Measurements from ENCODE around the gene CMBL.

The CMBL gene

DNA sequence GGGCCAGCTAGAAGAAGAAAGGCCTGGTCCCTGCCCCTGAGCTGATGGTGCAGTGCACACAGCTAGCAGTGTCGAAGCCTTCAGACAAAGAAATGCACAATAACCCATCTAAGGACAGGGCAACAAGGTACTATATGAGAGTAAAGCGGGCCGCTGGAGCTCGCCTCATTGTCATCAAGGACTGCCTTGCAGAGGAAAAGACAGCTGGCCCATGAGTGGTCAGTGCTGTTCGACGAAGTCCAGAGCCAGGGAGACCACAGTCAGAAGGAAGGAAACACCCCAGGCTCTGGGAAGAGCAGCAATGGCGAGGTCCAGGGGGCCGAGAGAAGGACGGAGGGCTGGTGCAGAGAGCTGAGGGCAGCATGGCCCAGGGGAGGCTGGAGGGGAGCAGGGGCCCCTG lies 75.3 kb downstream of the CMBL start:
- no peak for TF ChIP-seq CEBPB (IDR thresholded peaks at IDR 0.05)

- TF ChIP-seq, protein P1, sequence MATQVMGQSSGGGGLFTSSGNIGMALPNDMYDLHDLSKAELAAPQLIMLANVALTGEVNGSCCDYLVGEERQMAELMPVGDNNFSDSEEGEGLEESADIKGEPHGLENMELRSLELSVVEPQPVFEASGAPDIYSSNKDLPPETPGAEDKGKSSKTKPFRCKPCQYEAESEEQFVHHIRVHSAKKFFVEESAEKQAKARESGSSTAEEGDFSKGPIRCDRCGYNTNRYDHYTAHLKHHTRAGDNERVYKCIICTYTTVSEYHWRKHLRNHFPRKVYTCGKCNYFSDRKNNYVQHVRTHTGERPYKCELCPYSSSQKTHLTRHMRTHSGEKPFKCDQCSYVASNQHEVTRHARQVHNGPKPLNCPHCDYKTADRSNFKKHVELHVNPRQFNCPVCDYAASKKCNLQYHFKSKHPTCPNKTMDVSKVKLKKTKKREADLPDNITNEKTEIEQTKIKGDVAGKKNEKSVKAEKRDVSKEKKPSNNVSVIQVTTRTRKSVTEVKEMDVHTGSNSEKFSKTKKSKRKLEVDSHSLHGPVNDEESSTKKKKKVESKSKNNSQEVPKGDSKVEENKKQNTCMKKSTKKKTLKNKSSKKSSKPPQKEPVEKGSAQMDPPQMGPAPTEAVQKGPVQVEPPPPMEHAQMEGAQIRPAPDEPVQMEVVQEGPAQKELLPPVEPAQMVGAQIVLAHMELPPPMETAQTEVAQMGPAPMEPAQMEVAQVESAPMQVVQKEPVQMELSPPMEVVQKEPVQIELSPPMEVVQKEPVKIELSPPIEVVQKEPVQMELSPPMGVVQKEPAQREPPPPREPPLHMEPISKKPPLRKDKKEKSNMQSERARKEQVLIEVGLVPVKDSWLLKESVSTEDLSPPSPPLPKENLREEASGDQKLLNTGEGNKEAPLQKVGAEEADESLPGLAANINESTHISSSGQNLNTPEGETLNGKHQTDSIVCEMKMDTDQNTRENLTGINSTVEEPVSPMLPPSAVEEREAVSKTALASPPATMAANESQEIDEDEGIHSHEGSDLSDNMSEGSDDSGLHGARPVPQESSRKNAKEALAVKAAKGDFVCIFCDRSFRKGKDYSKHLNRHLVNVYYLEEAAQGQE (IDR thresholded peaks at IDR 0.05; ENCODE audit: low read depth), result no peak
- TF ChIP-seq TCF12 (IDR thresholded peaks at IDR 0.05; ENCODE audit: low read depth) (no peak), TEAD4 (IDR thresholded peaks at IDR 0.05) (no peak), CREB1 (IDR thresholded peaks at IDR 0.05; ENCODE audit: low read depth) (no peak), ZBTB7A (IDR thresholded peaks at IDR 0.05; ENCODE audit: low read depth) (no peak), TAF1 (IDR thresholded peaks at IDR 0.05; ENCODE audit: low read depth) (no peak), EGR1 (IDR thresholded peaks at IDR 0.05) (no peak), RAD21 (IDR thresholded peaks at IDR 0.05; ENCODE audit: low read depth) (no peak), MAX (IDR thresholded peaks at IDR 0.05) (no peak), CEBPB (IDR thresholded peaks at IDR 0.05) (no peak), NFIC (IDR thresholded peaks at IDR 0.05) (no peak), FOXM1 (IDR thresholded peaks at IDR 0.05; ENCODE audit: borderline replicate concordance, low read depth) (no peak), EP300 (IDR thresholded peaks at IDR 0.05; ENCODE audit: borderline replicate concordance) (no peak), YY1 (IDR thresholded peaks at IDR 0.05; ENCODE audit: low read depth) (no peak)
- TF ChIP-seq, protein P2, sequence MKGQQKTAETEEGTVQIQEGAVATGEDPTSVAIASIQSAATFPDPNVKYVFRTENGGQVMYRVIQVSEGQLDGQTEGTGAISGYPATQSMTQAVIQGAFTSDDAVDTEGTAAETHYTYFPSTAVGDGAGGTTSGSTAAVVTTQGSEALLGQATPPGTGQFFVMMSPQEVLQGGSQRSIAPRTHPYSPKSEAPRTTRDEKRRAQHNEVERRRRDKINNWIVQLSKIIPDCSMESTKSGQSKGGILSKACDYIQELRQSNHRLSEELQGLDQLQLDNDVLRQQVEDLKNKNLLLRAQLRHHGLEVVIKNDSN (IDR thresholded peaks at IDR 0.05), result no peak
These were observed 78.2 kb downstream of the CMBL start for GRCh38 chr5:10229306-10230048.

DNA sequence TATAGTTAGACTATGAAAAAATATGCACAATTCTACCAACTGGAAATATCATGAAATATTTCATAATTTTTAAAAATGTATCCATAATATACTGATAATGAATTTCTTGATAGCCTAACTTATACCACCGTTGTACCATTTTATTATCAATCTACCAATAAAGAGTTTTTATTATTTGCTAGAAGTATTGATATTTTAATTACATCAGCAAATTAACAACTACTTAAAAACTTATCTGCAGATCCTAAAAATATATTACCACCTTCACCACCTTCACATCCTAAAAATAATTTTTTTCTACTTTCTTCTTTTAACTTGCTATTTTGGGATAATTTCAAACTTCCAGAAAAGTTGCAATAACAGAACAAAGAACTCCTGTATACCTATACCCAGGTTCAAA lies 79.4 kb downstream of the CMBL start:
- TF ChIP-seq TCF12 (IDR thresholded peaks at IDR 0.05; ENCODE audit: low read depth), result no peak
- TF ChIP-seq CEBPB (IDR thresholded peaks at IDR 0.05), result no peak
- TF ChIP-seq RAD21 (IDR thresholded peaks at IDR 0.05; ENCODE audit: low read depth), result no peak
- TF ChIP-seq EGR1 (IDR thresholded peaks at IDR 0.05), result no peak
- no peak for TF ChIP-seq TAF1 (IDR thresholded peaks at IDR 0.05; ENCODE audit: low read depth)
- TF ChIP-seq MAX (IDR thresholded peaks at IDR 0.05), result no peak
